ENCODE results near the gene MINDY4.

The MINDY4 gene

DNA sequence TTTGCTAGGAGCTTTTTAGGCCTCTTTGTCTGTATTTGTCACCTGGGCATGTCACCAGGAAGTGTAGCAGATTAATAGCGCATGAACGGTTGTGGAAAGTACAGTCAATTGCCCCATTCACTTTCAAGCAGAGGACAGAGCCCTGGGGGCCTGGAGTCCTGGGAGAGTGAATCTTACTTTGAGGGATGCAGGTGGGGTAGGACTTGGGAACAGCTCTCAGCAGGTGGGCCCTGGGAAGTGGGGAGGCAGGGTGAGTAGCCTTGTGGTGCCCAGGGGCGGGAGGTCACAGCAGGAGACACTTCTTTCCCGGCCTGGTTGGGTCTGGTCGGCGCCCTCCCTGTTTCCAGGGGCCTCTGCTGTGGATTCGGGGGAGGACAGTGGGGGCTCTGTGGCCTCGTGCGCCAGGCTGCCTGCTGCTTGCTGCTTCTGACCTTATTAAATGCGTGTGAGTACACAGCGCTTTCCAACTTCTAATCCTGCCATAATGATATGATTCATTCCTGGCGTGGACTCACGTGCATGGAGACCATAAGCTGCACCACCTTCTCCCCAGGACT lies 88.8 kb downstream of the MINDY4 start:
- DNase-seq, result no peak

DNA sequence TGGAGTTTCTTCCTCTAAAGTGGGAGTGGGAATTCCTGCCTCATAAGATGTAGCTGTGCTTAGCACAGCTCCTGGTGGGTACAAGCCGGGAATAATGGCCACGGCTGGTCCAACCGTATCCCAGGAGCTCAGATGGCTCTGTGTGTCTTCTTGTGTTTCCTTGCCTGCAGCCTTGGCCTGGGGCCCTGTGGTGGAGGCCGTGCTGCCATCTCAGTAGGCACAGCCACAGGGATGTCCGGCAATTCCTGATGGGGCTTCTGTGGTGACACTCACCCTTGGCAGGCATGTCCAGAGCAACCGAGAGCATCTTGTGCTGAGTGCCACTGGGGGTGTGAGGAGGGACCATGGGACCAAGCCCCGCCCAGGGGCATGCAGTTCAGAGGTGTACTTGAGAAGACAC lies 90.4 kb downstream of the MINDY4 start:
- no peak for DNase-seq

DNA sequence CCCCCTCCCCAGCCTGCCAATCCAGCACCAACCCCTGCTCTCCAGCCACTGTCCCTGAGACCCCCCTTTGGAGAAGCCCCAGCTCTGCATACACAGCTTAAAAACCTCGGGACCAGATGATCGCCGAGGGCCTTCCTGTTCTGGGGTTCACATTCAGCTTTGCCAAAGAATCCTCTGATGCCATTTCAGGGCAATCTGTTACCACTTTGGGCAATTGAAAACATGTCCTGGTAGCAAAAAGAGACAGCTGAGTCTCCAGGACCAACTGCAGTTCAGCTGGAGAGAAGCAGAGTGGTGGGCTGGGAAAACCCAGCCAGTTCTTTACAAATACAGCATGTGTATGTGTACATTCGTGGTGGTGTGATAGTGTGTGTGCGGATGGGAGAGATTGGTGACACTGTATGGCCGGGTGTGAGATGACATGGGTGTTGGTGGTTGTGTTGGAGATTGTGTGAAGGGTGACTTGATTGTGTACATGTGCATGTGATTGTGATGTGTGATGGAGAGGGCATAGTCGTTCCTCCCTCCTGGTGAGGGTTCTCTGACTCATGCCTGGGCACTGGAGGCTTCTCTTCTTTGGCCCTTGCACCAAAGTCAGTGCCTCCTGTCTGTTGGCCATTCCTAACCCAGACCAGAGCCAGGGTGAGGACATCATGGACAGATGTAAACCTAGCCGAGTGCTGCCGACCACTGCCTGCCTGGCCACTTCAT lies 91.9 kb downstream of the MINDY4 start:
- no peak for DNase-seq

DNA sequence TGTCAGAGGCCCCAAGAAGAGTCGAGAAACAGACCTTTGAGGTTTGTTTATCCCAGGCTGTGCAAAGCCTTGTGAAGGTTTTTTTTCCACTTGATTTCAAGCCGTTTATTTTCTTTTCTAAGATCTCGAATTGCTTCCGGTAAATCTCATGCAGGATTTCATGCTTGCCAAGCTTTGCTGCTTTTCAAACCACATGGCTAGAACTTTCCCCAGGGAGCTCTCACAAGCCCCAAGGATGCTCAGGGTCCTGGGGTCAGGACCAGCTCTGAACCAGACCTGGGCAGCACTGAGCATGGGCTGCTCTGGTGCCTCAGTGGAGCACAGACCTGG lies 92.5 kb downstream of the MINDY4 start:
- no peak for DNase-seq

DNA sequence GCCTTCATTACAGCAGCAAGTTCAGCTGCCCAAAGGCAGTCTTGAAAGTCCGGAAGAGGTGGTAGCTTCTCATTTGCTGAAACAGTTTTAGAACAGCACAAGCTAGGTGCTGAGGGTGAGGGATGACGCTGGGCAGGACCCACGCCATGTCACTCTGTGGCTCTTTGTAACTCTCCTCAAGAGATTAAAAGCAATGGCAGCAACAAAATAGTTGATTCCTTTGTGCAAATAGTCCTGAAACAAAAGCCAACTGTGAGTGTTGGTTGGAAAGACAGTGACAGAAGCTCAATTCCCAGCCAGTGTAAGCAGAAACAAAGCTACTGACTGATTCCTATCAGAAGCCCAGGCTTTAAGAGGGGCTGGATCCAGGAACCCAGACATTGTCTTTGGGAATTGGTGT lies 92.9 kb downstream of the MINDY4 start:
- DNase-seq, result no peak

DNA sequence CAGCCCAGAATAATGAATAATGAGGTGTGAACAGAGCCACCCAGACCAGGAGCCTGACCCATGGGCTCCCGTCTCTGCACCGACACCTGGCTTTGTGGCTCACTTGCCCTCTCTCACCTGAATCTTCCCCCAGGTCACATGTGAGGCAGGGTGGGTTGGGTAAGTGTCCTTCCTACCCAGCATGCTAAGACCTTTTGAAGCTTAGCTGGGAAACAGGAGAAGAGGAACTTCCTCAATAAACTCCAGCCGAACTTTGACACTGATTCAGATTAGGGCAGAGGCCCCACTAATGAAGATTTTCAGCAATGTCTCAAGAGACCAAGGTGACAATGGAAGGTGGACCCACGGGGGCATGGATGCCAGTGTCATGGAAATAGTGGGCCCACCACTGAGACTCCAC lies 93.9 kb downstream of the MINDY4 start:
- DNase-seq, result no peak

DNA sequence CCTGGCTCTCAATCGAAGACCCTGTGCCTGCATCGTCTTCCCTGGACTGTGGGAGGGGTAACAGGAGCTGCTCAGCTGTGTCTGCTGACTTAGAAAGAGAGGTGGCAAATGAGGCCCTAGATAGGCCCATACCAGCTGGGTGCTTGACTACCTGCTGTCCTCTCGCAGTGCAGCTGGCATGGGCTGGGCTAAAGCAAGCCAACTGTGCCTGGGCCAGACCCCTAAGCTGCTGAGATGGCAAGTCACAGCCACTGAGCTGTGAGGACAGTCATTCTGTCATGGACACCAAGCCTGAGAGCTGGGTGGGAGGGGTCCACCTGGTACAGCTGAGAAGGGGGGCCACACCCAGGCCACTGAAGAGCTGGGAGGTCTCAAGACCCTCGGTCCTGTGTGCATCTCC lies 94.6 kb downstream of the MINDY4 start:
- DNase-seq, result no peak

DNA sequence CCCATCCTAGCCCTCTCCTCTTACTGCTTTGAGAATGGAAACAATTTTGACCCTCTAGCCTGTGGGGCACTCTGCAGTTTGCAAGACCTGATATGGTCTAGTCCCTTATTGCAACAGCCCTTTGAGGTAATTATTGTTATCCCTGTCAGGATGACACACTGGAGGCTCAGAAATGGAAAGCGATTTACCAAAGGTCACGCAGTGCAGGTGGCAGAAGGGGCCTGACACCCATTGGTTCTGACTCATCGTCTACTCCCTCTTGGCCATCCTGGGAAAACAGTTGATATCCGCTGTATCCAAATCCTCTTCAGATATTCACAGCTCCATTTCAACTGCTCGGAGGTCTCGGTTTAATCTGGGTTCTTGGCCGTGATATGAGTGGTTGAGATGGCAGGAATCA lies 95.7 kb downstream of the MINDY4 start:
- no peak for DNase-seq

DNA sequence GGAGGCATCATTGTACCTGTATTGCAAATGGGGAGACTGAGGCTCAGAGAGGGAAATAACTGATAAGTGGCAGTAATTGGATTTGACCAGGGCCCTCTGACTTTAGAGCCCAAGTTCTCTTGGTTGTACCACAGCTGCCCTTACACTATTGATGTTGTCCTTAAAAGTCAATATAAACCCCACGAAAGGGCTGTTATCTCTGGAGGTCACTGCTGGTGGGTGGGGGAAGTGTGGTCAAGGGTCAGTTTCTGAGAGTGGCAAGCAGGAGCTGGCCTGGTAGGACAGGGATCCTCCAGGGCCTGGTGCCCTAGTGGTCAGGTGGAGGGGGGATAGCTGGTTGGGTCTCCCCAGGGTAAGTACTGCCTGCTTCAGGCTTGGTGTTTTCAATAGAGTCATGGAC lies 96.3 kb downstream of the MINDY4 start:
- DNase-seq, result no peak

DNA sequence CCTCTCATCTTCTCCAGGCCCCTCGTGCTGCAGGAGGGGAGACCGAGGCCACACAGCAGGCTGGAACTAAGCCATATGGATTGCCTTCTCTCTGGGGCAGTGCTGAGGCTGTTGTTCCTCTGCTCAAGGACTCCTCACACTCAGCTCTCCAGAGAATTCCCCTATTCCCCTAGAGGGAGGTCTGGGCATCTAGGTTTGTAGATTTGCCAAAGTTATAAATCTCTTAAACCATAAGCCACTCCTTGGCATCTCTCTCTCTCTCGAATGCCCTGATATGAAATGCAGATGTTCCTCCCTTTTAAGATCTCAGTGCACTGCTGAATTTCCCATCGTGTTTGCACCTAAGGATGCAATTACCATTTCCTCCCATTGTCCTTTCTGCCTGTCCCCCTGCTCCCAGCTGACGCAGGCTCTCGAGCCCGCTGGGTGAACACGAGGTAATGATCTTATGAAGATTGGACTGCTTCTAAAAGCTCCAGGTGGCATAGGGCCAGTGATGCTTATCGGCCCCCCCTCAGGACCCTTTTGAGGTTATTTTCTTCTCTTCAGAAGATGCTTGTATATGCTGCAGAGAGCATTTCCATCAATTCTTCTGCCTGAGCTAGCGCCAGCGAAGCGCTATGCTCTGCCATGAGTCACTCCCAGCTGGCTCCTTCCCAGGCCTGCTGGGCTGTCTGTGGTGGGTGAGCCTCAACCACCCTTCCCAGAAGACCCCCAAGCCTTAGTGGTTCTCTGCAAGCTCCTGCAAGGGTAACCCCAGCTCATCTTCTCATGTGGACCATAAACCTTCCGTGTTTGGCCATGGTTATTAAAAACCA lies 98.8 kb downstream of the MINDY4 start:
- no peak for DNase-seq

DNA sequence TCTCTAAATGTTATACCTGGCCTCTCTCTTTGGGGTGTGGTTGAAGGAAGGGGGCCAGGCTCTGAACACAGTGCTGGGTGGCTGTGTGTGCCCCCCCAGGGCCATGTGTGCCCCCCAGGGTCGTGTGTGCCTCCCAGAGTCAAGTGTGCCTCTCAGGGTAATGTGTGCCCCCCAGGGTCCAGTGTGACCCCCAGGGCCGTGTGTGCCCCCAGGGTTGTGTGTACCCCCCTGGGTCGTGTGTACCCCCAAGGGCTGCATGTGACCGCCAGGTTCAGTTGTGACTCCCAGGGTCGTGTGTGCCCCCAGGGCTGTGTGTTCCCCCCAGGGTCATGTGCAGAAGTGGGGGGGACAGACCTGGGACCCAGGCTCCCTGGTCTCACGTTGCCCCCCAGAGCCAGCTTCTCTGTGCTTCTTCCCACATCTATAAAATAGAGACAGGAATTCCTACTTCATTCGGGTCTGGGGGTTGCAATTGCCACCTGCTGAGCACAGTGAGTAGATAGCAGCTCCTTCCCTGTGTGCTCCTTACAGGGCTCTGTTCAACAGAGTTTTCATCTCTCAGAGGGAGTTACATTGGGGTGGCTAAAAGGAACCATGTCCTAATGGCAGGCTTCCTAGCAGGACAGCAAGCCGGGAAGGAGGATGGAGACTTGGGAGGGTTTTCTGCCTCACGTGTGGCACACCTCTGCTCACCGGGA lies 99.8 kb downstream of the MINDY4 start:
- DNase-seq, result no peak

DNA sequence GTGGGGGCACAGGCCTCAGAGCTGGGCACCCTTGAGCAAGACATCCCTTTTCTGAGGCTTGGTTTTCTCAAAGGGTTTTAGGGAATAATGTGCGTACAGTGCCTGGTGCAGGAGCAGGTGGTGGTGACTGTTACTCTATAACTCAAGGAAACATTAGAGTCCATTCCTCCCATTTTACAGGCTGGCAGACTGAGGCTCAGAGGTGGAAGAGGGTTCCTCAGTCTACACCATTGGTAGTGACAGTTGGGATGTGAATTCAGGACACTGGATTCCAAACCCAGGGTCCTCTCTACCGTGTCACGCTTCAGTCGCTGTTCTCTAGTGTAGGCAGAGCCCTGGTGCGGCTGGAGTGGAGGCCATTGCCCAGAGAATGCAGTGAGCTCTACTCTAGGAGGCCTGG lies 100.4 kb downstream of the MINDY4 start:
- DNase-seq, result no peak

DNA sequence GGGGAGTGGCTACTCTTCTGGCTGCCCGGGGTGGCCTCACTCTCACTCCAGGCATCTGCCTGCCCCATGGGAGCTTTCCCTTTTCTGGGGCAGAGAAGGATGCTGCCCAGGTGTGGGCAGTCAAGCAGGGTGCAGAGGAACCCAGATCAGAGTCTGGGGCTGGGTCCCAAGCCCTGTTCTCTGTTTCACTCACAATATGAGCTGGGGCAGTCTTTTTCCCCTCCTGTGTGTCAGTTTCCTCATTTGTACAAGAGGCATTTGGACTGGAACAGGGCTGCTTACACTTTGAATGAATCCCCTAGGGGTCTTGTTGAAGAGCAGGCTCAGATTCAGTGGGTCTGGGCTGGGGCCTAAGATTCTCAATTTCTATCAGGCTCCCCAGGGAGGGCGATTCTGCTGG lies 102.0 kb downstream of the MINDY4 start:
- no peak for DNase-seq

DNA sequence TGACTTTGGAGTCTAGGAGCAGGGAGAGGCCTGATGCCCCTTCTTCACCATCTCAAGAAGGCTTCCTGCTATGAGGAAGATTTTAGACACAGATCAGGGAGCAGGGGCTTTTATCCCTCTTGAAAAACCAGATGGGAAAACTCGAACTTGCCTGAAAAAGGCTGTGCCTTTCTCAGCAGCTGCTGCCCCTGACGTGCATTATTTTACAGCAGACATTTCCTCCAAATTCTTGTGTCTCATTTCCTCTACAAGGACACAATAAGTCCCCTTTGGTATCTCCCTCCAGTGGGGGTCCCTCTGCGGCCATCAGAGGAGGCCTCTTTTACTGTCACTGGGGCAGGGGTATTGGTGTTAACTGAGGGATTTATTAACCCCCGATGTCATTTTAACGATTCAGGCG lies 102.4 kb downstream of the MINDY4 start:
- no peak for DNase-seq

DNA sequence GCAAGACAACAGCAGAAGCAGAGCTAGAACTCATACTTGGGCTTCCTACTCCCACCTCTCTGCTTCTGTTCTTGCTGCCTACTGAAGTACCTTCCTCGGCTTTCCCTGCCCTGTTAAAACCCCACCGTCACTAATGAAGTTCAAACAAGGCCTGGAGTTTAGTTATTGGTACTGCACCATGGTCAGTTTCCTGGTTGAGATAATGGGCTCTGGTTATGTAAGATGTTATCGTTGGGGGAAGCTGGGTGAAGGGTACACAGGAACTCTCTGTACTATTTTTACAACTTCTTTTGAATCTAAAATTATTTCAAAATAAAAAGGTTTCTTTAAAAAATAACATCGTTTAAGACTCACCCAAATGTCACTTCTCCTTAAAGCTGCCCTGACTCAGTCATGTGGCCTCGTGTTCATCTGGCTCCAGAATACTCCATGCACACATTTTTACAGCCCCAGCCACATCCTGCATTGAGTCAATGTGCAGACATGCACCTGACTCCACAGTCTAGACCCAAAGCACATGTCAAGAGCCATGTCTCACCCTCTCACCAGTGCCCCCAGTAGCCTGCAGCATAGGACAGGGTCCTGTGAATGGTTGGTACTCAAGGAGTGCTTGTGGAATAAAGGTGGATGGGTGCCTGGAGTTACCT lies 103.6 kb downstream of the MINDY4 start:
- no peak for DNase-seq

DNA sequence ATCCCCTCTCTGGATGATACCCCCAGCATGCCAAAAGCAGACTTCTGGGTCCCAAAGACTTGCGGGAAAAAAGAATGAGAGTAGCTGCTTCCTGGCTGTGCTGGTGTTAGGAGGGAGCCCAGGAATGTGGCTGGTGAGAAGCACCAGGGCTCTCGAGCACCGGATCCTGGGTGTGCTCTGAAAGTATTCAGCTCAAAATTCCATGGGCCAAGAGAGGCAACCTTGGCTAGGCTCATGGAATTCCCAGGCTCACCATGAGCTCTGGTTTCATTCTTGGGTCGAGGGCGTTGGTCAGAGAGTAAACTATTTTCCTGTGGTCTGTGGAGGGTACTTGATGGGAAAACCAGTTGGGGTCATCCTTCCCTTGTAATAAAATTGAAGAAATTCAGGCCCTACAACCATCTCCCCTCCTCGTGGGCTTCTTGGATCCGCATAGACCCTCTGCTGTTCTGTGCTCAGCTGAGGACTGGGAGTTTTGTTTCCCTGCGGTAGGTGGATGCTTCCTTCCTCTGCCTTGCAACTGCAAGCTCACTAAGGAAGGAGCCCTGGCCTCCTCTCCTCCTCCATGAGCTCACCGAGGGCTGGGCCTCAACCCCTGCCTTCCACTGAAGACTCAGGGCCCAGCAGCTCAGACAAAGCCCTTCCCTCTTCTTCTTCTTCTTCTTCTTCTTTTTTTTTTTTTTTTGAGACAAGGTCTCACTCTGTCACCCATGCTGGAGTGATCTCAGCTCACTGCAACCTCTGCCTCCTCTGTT lies 106.0 kb downstream of the MINDY4 start:
- no peak for DNase-seq

DNA sequence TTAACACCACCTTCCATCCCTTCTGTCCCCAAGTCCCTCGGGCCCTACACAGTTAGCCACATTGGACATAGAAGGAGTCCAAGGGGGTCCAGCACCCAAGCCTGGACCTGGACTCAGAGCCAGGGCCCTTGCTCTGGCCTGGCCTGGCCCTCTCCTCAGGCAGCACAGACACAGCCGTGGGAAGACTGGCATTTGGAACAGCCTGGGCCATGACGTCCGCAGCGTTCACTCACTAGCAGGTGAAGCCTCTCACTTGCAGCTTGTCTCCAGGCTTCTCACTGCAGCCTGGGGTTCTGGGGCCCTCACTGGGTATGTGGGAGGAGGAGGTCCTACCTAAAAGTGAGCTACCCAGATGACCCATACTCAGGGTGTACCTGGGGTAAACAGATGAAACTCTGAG lies 106.8 kb downstream of the MINDY4 start:
- DNase-seq, result no peak

DNA sequence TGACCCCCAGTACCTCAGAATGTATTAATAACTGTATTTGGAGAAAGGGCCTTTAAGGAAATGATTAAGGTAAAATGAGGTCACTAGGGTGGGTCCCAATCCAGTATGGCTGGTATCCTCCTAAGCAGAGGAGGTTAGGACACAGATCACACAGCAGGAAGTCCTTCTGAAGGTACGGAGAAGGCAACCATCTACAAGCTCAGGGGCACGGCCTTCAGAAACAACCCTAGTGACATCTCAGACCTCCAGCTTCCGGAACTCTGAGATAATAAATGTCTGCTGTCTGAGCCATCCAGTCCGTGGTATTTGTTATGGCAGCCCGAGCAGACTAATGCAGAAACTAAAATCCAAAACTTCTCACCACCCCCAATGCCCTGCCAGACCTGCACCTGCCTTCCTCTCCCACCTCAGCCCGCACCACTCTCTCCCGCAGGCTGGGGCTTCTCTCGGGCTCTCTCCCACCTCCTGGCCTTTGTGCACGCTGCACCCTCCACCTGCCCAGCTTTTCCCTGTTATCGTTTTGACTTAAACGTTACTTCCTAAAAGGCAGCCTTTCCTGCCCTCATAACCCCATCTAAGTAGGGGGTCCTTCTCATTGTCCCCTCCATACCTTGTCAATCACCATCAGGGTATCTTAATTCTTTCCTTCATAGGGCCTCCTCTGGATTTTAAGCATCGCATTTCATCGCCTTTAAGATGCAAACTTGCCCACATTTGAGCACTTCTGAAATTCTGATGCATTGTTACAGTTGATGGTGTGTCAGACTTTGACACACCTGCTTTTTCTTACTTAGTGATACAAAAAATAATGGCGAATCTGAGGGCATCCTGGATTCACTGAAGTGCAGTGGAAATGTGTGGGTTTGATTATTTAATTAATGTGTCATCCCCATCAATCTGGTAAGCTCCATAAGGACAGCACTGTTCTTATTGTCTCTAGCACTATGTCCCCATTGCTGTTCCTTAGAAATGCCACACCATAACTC lies 108.2 kb downstream of the MINDY4 start:
- no peak for DNase-seq

DNA sequence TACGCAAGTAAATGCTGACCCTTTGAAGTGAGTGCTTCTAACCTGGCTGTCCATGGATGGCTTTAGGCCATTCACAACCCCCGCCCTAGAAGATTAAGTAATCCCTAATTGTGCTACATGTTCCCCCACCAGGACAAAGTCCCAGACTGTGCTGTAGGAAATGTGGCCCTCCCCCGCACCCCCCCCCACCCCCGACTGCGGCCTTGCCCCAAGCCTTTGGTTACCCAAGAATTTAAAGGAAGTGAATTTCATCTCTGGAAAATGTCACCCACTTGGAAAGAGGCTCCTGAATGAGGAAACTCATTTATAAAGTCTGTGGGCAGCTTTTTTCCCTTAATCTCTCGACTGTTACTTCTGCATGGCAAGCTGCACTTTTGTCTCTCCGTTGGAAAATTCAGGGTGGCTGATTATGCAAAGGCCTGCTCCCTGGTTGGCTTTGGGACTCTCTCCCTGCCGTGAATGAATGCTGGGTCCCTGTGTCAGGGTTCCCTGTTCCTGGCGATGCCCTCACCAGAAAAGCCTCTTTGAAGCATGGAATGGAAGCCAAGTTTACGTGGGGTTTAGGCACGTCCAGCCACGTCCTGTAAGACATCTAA lies 109.0 kb downstream of the MINDY4 start:
- DNase-seq, result no peak

DNA sequence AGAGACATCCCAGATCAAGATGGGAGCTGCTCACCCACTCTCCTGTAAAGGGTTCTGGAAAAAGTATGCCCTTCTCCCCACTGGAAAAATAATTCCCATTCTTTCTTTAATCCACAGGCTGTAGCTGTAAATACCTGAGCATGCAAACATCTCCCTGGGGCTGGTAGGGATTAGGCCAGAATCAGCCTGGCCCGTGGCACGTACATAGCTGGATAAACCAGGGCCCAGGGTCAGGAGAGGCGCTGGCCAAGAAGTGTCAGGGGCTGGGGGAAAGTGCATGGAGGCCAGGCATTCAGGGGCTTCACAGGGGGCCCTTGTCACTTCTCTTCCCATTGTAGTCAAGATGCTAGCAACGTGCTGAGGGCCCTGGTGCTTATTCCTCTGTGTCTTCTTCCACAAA lies 109.7 kb downstream of the MINDY4 start:
- no peak for DNase-seq

DNA sequence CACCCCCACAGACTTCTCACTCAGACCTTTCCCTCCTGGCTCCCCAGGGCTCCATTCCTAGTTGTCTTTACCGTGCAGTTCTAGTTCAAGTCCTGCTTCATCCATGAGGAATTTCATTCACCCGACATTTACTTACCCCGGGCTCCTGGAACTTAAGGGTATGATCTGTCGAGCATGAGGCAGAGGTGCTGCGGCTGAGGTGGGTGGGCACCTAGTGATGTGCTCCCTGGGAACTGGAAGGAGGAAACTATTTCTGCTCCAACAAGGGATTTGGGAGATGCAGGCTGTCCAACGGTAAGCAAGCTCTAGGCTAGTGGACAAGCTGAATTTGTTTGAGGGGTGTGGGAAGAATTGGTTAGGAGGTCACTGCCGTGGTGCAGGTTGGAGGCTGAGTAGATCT lies 110.2 kb downstream of the MINDY4 start:
- no peak for DNase-seq

Measured in activated naive CD4-positive, alpha-beta T cell treated with anti-CD3 and anti-CD28 coated beads, Interleukin-2, amount 50 U/mL, for 16 hours (primary cell).